HCT116 (cell line): ENCODE measurements around the gene LSM10.

Experiments
- EZH2phosphoT487 ChIP-seq: fragments of 200-600 bp; IDR thresholded peaks from 2 replicates; pipeline ENCODE4 v1.6.1; 2018; ENCODE audit warnings: antibody characterized with exemption, borderline replicate concordance
- JUND ChIP-seq: IDR thresholded peaks from 2 replicates; pipeline ENCODE4 v1.6.1; 2012
- POLR2A ChIP-seq: IDR thresholded peaks from 2 replicates; pipeline ENCODE4 v1.7.0; 2011; ENCODE audit warnings: borderline replicate concordance; ENCODE audit not compliant: insufficient read depth, insufficient read length; ENCODE audit errors: extremely low read depth
- POLR2AphosphoS5 ChIP-seq: IDR thresholded peaks from 2 replicates; pipeline ENCODE4 v1.6.1; 2011; ENCODE audit warnings: mild to moderate bottlenecking, low read depth, low read length, moderate library complexity
- YY1 ChIP-seq: IDR thresholded peaks from 2 replicates; pipeline ENCODE4 v1.6.1; 2011; ENCODE audit warnings: low read length, low read depth, moderate library complexity, mild to moderate bottlenecking; ENCODE audit not compliant: insufficient replicate concordance; ENCODE audit errors: extremely low read depth
- ZFX ChIP-seq: fragments of 450-650 bp; IDR thresholded peaks from 2 replicates; pipeline ENCODE4 v1.6.1; 2017
- ZNF274 ChIP-seq: fragments of 200-500 bp; sonication (Bioruptor generic); IDR thresholded peaks from 2 replicates; pipeline ENCODE4 v1.6.1; 2014; ENCODE audit warnings: mild to moderate bottlenecking, low read depth, low read length, inconsistent platforms
- TF ChIP-seq, protein P1 (sequence below): IDR thresholded peaks from 2 replicates; pipeline ENCODE4 v1.6.1; 2012; ENCODE audit warnings: low read depth
- TF ChIP-seq, protein P2 (sequence below), 3 experiments: fragments of 200-600 bp in 1 of 3; sonication (generic) in 1 of 3; IDR thresholded peaks in 2 of 3; conservative IDR thresholded peaks in 1 of 3; 2 replicates each; pipeline ENCODE4 v1.5.1; 2012 to 2017; ENCODE audit warnings: low read depth in 2 of 3, low read length in 2 of 3, antibody characterized with exemption in 1 of 3, borderline replicate concordance in 1 of 3, control low read depth in 1 of 3, mild to moderate bottlenecking in 1 of 3, mixed read lengths in 1 of 3, mixed run types in 1 of 3, moderate library complexity in 1 of 3; ENCODE audit not compliant: insufficient read depth in 1 of 3

DNA sequence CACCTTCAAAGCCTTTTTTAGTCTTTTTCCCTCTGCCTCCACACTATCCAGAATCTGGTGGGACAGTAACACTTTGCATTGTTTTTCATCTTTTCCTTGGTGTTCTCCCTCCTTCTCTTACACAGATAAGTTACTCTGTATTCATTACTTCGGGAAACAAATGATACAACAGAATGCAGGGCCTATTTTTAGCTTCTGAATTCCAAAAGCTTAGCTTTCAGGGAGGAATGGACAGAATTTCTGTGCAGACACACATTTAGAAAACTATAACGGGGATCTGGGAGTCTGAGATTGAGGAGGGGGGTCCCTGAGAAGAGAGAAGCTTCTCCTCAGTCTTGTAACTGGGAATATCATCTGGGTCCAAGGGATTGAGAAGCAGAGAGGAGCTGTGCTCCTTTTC lies 8.4 kb downstream of the LSM10 start:
- TF ChIP-seq, protein P1, sequence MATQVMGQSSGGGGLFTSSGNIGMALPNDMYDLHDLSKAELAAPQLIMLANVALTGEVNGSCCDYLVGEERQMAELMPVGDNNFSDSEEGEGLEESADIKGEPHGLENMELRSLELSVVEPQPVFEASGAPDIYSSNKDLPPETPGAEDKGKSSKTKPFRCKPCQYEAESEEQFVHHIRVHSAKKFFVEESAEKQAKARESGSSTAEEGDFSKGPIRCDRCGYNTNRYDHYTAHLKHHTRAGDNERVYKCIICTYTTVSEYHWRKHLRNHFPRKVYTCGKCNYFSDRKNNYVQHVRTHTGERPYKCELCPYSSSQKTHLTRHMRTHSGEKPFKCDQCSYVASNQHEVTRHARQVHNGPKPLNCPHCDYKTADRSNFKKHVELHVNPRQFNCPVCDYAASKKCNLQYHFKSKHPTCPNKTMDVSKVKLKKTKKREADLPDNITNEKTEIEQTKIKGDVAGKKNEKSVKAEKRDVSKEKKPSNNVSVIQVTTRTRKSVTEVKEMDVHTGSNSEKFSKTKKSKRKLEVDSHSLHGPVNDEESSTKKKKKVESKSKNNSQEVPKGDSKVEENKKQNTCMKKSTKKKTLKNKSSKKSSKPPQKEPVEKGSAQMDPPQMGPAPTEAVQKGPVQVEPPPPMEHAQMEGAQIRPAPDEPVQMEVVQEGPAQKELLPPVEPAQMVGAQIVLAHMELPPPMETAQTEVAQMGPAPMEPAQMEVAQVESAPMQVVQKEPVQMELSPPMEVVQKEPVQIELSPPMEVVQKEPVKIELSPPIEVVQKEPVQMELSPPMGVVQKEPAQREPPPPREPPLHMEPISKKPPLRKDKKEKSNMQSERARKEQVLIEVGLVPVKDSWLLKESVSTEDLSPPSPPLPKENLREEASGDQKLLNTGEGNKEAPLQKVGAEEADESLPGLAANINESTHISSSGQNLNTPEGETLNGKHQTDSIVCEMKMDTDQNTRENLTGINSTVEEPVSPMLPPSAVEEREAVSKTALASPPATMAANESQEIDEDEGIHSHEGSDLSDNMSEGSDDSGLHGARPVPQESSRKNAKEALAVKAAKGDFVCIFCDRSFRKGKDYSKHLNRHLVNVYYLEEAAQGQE = no peak
- TF ChIP-seq EZH2phosphoT487 = no peak
- TF ChIP-seq POLR2AphosphoS5 = no peak
- TF ChIP-seq, protein P2, sequence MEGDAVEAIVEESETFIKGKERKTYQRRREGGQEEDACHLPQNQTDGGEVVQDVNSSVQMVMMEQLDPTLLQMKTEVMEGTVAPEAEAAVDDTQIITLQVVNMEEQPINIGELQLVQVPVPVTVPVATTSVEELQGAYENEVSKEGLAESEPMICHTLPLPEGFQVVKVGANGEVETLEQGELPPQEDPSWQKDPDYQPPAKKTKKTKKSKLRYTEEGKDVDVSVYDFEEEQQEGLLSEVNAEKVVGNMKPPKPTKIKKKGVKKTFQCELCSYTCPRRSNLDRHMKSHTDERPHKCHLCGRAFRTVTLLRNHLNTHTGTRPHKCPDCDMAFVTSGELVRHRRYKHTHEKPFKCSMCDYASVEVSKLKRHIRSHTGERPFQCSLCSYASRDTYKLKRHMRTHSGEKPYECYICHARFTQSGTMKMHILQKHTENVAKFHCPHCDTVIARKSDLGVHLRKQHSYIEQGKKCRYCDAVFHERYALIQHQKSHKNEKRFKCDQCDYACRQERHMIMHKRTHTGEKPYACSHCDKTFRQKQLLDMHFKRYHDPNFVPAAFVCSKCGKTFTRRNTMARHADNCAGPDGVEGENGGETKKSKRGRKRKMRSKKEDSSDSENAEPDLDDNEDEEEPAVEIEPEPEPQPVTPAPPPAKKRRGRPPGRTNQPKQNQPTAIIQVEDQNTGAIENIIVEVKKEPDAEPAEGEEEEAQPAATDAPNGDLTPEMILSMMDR (IDR thresholded peaks at IDR 0.05 in 2 of 3, conservative IDR thresholded peaks at IDR 0.05 in 1 of 3; ENCODE audit: borderline replicate concordance in 1 of 3, insufficient read depth in 1 of 3, low read depth in 2 of 3, low read length in 2 of 3) = no peak
- TF ChIP-seq ZFX = no peak
- no peak for TF ChIP-seq ZNF274
- no peak for TF ChIP-seq POLR2A
- no peak for TF ChIP-seq JUND
- no peak for TF ChIP-seq YY1
